Right lobe of liver (tissue), 4 donors: ENCODE data around the gene TSKS.

Source experiments
- POLR2A ChIP-seq: fragments of 450-650 bp; IDR thresholded peaks from one replicate; pipeline ENCODE4 v1.6.1; 2017; ENCODE audit warnings: antibody characterized with exemption, mild to moderate bottlenecking
- TF ChIP-seq, protein P1 (sequence below), 4 donors: fragments of 200-600 bp in 3 of 4; fragments of 450-650 bp in 1 of 4; IDR thresholded peaks; one replicate each; pipeline versions ENCODE4 v1.5.1 to v1.8.0; 2016 to 2022; ENCODE audit warnings: antibody characterized with exemption in 4 of 4, mild to moderate bottlenecking in 2 of 4
- donor health status: DM: no; HTN: no; CAD: no.
- donor health status: DM: no; HTN: no; CAD: no.
- donor health status: DM: no; HTN: yes; CAD: no.

DNA sequence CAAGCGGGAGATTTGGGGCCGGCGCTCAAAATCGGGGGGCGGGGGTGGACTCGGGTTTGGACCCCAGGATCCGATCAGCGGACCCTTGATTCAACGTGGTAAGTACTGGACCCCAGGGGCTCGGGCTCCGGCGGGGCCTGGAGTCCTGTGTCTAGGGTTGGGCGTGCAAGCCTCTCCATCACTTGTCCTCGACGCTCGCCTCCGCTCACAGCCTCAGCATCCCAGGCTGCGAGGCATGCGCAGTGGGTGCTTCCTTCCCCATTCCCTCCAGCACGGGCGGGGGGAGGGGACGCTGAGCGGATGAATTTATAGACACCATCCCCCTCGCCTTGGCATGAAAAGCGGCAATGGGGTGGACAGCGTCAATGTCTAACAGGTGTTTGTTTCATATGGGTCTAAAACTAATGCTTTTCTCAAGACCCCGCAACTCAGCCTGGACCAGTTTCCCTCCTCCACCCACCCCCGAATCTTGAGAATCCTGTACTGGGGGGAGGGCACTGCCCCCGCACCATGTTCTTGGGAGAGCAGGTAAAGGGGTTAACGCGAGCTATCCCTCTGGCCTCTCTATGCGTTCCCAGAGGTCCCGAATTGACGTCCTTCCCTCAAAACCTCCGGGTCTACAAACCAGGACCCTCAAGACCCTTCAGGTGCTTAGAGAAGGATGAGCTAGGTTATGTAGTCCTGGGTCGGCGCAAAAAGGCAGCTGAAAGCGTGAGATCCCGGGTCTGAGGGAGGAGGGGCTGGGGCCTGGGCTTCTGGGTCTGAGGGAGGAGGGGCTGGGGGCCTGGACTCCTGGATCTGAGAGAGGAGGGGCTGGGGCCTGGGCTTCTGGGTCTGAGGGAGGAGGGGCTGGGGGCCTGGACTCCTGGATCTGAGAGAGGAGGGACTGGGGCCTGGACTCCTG, 71.6 kb downstream of the TSKS start:
- TF ChIP-seq, protein P1, sequence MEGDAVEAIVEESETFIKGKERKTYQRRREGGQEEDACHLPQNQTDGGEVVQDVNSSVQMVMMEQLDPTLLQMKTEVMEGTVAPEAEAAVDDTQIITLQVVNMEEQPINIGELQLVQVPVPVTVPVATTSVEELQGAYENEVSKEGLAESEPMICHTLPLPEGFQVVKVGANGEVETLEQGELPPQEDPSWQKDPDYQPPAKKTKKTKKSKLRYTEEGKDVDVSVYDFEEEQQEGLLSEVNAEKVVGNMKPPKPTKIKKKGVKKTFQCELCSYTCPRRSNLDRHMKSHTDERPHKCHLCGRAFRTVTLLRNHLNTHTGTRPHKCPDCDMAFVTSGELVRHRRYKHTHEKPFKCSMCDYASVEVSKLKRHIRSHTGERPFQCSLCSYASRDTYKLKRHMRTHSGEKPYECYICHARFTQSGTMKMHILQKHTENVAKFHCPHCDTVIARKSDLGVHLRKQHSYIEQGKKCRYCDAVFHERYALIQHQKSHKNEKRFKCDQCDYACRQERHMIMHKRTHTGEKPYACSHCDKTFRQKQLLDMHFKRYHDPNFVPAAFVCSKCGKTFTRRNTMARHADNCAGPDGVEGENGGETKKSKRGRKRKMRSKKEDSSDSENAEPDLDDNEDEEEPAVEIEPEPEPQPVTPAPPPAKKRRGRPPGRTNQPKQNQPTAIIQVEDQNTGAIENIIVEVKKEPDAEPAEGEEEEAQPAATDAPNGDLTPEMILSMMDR (IDR thresholded peaks at IDR 0.05) = no peak
- TF ChIP-seq POLR2A = no peak
